Right lobe of liver (tissue), 6 donors: ENCODE measurements around the gene SWAP70. TPM values are rescaled to one million over a fixed set of nuclear protein-coding genes. Genes with fewer than 3 reads are reported as not detected.
A peak's percentile ranks its signal among the peaks of the same experiment; 100 is the strongest.
"Not testable (repeated sequence)": the region's sequence is repeated elsewhere in the genome, so short reads cannot be mapped to it uniquely, and the experiment has no call there.

Experiments used
- ATAC-seq, 4 donors: fragments of 200-7000 bp; cut with Tn5 transposase; one replicate each; pipeline ENCODE4 v1.9.1; 2020; ENCODE audit warnings: mild to moderate bottlenecking in 4 of 4, moderate library complexity in 4 of 4
- DNase-seq, 3 donors: peaks; one replicate each; pipeline ENCODE4 v3.0.0-alpha.2; 2020
- H3K27ac ChIP-seq, 3 donors: fragments of 200-600 bp; one replicate each; pipeline ENCODE4 v1.8.0; 2022
- H3K27me3 ChIP-seq, 2 donors: fragments of 200-600 bp; one replicate each; pipeline ENCODE4 v1.8.0; 2022
- H3K36me3 ChIP-seq, 4 donors: fragments of 200-600 bp; sonication (generic) in 1 of 4; one replicate each; pipeline versions ENCODE4 v1.5.1 to v1.8.0; 2017 to 2022; ENCODE audit warnings: control low read depth in 1 of 4
- H3K4me1 ChIP-seq, 4 donors: fragments of 200-600 bp; sonication (generic) in 1 of 4; one replicate each; pipeline versions ENCODE4 v1.5.1 to v1.8.0; 2017 to 2022; ENCODE audit warnings: control low read depth in 1 of 4
- H3K4me3 ChIP-seq, 3 donors: fragments of 200-600 bp; one replicate each; pipeline ENCODE4 v1.8.0; 2022
- H3K9me3 ChIP-seq, 4 donors: fragments of 200-600 bp; sonication (generic) in 1 of 4; one replicate each; pipeline versions ENCODE4 v1.5.1 to v1.8.0; 2017 to 2022; ENCODE audit warnings: control low read depth in 1 of 4
- POLR2A ChIP-seq: fragments of 450-650 bp; IDR thresholded peaks from one replicate; pipeline ENCODE4 v1.6.1; 2017; ENCODE audit warnings: antibody characterized with exemption, mild to moderate bottlenecking
- WGBS: methylation state at CpG from one replicate; pipeline ENCODE4 v1.1.6; 2018; ENCODE audit warnings: low coverage, low lambda C conversion rate; ENCODE audit not compliant: insufficient coverage; ENCODE audit errors: missing lambda C conversion rate; 5-methylcytosine and 5-hydroxymethylcytosine counted together
- intact Hi-C, 2 donors: fragments of 100-400 bp; cut with DNase I; formaldehyde crosslinking; loops; one replicate each; pipeline versions ENCODE4 v1.11.2 to v1.14.1; 2022
- total RNA-seq, 6 experiments: library from RNA; depleted of rRNA in 2 of 6; stranded (reverse); fragments of >200 nt in 2 of 6; fragmentation: NEBNext Ultra II Directional in 3 of 6; extraction: Animal tissue kit (Norgen Biotek cat#: 25700) in 3 of 6; gene quantifications; one replicate each; pipeline versions ENCODE4 v1.1.0 to v1.2.4, GENCODE V29; 2016 to 2023
- TF ChIP-seq, protein P1 (sequence below), 4 donors: fragments of 200-600 bp in 3 of 4; fragments of 450-650 bp in 1 of 4; IDR thresholded peaks; one replicate each; pipeline versions ENCODE4 v1.5.1 to v1.8.0; 2016 to 2022; ENCODE audit warnings: antibody characterized with exemption in 4 of 4, mild to moderate bottlenecking in 2 of 4
- donor health status: DM: no; HTN: yes; CAD: no.
- donor health status: DM: no; HTN: no; CAD: no.
- donor health status: DM: no; HTN: no; CAD: no.
- donor health status: DM: no; HTN: yes; CAD: no.
- donor health status: DM: no; HTN: yes; CAD: no.

Gene SWAP70
- total RNA-seq, 6 experiments from 2014 or later, result 3.2 to 13.5 (median 7.4) TPM

DNA sequence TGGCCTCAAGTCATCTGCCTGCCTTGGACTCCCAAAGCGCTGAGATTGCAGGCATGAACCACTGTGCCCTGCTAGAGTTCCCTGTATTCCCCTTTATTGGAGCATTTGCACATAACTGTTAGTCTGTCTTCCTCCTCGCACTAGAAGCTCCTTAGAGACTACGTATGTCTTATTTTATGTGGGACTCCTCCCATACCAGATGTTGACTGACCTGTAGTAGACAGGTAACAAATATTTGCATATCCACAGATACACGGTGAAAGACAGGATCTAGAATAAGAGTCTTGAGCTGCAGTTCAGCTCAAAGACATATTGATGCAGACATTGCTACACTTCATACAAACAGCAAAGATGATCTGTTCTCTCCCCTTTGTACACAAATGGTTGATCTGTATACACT, 40.7 kb downstream of the SWAP70 start:
- DNase-seq, result no peak
- no peak overlapping the region for H3K4me3 ChIP-seq
- H3K27ac ChIP-seq, result no peak overlapping the region
- WGBS, result 100% methylated on average over 2 of the region's 4 CpGs
- no peak for ATAC-seq
- TF ChIP-seq, protein P1, sequence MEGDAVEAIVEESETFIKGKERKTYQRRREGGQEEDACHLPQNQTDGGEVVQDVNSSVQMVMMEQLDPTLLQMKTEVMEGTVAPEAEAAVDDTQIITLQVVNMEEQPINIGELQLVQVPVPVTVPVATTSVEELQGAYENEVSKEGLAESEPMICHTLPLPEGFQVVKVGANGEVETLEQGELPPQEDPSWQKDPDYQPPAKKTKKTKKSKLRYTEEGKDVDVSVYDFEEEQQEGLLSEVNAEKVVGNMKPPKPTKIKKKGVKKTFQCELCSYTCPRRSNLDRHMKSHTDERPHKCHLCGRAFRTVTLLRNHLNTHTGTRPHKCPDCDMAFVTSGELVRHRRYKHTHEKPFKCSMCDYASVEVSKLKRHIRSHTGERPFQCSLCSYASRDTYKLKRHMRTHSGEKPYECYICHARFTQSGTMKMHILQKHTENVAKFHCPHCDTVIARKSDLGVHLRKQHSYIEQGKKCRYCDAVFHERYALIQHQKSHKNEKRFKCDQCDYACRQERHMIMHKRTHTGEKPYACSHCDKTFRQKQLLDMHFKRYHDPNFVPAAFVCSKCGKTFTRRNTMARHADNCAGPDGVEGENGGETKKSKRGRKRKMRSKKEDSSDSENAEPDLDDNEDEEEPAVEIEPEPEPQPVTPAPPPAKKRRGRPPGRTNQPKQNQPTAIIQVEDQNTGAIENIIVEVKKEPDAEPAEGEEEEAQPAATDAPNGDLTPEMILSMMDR (IDR thresholded peaks at IDR 0.05), result no peak
- TF ChIP-seq POLR2A, result no peak
- H3K9me3 ChIP-seq, result no peaks in the 10 kb centered on the region
- intact Hi-C loops, result no loop called here
- no peaks in the 10 kb centered on the region for H3K4me1 ChIP-seq
- no peaks in the 10 kb centered on the region for H3K27me3 ChIP-seq
- no peaks in the 10 kb centered on the region for H3K36me3 ChIP-seq

DNA sequence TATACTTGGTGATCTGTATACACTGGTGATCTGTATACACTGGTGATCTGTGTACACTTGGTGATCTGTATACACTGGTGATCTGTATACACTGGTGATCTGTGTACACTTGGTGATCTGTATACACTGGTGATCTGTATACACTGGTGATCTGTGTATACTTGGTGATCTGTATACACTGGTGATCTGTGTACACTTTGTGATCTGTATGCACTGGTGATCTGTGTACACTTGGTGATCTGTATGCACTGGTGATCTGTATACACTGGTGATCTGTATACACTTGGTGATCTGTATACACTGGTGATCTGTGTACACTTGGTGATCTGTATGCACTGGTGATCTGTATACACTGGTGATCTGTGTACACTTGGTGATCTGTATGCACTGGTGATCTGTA, 41.5 kb downstream of the SWAP70 start:
- H3K36me3 ChIP-seq, ATAC-seq, DNase-seq, intact Hi-C loops, H3K27me3 ChIP-seq, H3K9me3 ChIP-seq, H3K4me3 ChIP-seq, H3K27ac ChIP-seq, H3K4me1 ChIP-seq: not testable (repeated sequence)

DNA sequence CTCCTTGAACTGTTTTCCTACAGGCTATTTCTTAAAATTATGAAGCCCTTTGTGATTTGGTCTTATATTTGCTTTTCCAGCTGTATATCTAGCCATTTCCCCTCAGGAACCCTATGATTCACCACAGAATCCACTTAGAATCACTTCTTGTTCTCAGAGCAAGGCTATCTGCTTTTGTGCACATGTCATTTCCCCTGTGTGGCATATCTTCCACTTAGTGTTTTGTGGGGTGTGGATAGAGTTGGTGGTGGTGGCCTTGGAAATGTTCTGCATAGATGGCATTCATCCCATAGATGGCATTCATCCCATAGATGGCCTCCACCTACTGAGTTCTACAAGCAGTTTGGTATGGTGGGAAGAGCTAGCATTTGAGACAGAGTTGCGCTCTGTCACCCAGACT, 44.7 kb downstream of the SWAP70 start:
- WGBS, result no CpG with 5 or more reads among the region's 1 CpG
- Histone ChIP-seq H3K27ac (no peak overlapping the region), H3K4me1 (no peaks in the 10 kb centered on the region), H3K27me3 (no peaks in the 10 kb centered on the region), H3K9me3 (no peaks in the 10 kb centered on the region), H3K4me3 (no peak overlapping the region), H3K36me3 (no peaks in the 10 kb centered on the region)
- TF ChIP-seq POLR2A, result no peak
- TF ChIP-seq, protein P1 (IDR thresholded peaks at IDR 0.05), result no peak
- intact Hi-C loops, result no loop called here
- ATAC-seq, result peak in 3 of 4 donors; percentile 14 to 59 (median 34)
- no peak for DNase-seq

DNA sequence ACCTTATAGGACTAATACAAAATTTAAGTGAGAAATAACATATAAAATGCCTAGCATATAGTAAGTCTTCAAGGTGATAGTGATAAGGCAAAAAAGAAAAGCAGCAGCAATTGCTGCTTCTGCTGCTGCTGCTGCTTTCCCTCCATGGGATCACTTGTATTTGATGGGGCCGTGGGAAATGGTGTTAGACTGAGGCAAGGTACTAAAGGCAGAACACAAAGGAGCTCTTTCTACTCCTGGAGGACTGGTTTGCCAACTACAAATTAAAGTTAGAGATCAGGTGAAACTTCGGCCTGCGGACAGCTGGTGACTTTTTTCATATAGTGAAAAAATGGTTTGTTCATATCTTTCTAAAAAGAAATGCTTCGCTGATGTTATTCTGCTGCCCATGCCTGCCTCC, 46.3 kb downstream of the SWAP70 start:
- 96% methylated on average over 4 of the region's 4 CpGs for WGBS
- Histone ChIP-seq H3K4me3 (no peak overlapping the region), H3K27me3 (no peaks in the 10 kb centered on the region), H3K36me3 (no peaks in the 10 kb centered on the region), H3K4me1 (no peaks in the 10 kb centered on the region), H3K9me3 (no peaks in the 10 kb centered on the region), H3K27ac (no peak overlapping the region)
- intact Hi-C loops, result no loop called here
- DNase-seq (no peak), ATAC-seq (no peak)
- TF ChIP-seq, protein P1 (IDR thresholded peaks at IDR 0.05), result no peak
- TF ChIP-seq POLR2A, result no peak

DNA sequence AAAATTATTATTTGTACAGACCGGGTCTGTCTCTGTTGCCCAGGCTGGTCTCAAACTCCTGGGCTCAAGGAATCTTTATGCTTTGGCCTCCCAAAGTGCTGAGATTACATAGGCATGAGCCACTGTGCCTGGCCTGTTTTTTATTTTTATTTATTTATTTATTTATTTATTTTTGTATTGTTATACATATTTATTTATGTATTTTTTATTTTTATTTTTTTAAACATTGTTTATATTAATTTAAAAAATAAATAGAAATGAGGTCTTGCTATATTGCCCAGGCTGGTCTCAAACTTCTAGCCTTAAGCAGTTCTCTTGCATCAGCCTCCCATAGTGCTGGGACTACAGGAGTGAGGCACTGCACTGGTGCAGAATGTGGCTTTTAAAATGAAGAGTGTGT, 47.0 kb downstream of the SWAP70 start:
- H3K36me3 ChIP-seq, result no peaks in the 10 kb centered on the region
- H3K27ac ChIP-seq, result no peak overlapping the region
- no peaks in the 10 kb centered on the region for H3K9me3 ChIP-seq
- WGBS, result 100% methylated on average over 1 of the region's 1 CpG
- DNase-seq (no peak), ATAC-seq (no peak)
- TF ChIP-seq, protein P1 (IDR thresholded peaks at IDR 0.05), result no peak
- no peak for TF ChIP-seq POLR2A
- H3K4me3 ChIP-seq, result no peak overlapping the region
- H3K27me3 ChIP-seq, result no peaks in the 10 kb centered on the region
- intact Hi-C loops, result no loop called here
- H3K4me1 ChIP-seq, result no peaks in the 10 kb centered on the region
